Superior temporal gyrus (tissue), 1 donor: ENCODE data around the gene RHD.
"Not testable (repeated sequence)": the region's sequence is repeated elsewhere in the genome, so short reads cannot be mapped to it uniquely, and the experiment has no call there.

ENCODE experiments used
- DNase-seq: peaks from one replicate; pipeline ENCODE4 v3.0.0-alpha.2; 2016; ENCODE audit errors: extremely low spot score

The RHD gene

DNA sequence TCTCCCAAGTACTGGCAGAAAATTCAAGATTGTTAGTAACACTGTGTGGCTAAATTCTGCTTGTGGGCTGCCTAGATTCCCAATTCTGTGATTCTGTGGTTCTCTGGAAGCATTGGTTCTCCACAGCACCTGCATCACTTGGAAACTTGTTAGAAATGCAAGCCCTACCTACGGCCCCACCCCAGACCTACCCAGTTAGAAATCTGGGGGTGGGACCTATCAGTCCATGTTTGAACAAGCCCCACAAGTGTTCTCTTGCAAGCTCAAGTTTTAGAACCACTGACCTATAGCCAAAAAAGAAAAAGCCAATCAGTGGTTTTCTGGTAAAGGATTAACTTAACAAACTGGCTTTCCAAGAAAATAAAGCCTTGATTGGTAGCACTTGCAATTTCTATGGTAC, 35.9 kb downstream of the RHD start:
- not testable (repeated sequence) for DNase-seq

DNA sequence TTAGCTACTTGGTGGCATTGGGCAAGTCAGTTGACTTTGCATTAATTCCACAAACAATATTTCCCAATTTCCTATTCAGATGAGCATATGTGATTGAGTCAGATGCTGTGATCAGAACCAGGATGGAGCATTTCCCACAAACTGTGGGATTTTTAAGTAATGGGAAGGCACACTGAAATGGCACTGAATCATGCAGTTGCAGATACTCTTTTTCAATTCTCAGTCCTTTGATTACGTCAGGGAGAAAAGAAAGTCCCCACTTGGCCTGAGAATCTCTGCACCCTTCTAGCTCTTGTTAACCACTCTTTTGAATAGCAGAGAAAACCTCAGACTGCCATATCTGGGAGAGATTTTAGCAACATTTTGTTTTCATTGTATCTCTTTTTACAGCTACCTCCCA, 36.8 kb downstream of the RHD start:
- not testable (repeated sequence) for DNase-seq

DNA sequence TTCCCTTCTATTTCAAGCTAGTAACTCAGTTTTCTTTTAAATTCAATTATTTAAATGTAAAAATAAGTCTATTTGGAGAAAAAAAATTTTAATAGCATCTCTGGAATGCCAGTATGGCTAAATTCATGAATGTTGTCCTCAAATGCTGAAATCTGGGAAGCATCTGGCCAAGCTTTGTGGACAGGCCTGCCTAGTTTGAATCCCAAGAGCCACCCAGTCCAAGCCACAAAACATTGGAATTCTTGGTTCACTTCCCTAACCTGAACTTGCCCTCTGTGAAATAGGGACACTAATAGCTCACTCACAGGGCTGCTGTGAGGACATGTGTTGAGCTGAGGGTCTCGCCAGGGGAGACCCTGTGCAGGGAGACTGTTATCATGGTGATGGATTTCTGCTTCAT, 37.2 kb downstream of the RHD start:
- not testable (repeated sequence) for DNase-seq

DNA sequence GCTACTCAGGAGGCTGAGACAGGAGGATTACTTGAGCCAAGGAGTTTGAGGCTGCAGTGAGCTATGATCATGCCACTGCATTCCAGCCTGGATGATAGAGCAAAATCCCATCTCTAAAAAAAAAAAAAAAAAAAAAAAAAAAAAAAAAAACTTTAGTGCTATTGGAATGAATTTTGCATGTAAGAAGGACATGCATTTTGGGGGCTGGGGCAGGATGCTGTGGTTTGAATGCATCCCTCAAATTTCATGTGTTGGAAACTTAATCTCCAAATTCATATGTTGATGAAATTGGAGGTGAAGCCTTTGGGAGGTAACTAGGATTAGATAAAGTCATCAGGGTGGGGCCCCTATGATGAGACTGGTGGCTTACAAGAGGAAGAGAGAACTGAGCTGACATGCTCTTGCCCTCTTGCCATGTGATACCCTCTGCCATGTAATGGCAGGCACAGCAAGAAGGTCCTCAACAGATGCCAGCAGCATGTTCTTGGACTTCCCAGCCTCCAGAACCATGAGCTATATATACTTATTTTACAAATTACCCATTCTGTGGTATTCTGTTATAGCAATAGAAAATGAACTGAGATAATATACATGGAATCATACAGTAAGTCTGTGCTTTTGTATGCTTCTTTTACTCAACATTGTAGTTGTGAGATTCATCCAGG, 40.6 kb downstream of the RHD start:
- not testable (repeated sequence) for DNase-seq

DNA sequence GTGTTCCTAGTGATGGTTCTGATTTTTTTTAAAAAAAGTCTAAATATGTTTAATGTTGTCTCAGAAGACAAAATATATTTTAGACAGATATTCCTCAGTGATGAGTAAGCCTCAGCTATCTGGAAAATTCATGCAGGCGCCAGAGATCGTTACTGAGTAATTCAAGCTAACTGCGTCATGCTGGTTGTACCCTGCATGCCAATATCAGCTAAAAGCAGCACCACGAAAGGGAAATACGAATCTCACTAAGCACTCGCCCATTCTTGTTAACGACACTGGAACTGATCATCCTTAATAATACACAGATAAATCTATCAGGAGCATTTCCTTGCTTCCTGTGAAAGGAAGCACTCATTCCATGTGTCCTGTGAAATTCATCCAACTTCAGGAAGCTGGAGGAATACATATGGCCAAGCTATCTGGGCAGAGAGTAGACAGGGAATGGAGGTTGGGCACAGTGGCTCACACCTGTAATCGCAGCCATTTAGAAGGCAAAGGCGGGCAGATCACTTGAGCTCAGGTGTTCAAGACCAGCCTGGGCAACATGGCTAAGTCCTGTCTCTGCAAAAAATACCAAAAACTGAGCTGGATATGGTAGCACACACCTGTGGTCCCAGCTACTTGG, 48.1 kb downstream of the RHD start:
- DNase-seq: peak; percentile 7

DNA sequence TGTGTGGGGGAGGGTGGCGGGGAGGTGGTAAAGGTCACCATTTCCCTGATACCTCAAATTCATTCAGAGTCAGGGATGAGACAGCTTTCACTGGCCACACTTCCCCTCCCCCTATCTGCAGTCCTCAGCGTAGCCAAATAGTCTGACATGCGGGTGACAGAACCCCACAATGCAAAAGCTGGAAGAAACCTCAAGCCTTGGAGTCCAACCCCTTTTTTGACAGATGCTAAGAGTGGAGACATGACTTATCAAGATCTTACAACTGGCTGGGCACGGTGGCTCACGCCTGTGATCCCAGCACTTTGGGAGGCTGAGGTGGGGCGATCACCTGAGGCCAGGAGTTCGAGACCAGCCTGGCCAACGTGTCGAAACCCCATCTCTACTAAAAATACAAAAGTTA, 49.8 kb downstream of the RHD start:
- not testable (repeated sequence) for DNase-seq

DNA sequence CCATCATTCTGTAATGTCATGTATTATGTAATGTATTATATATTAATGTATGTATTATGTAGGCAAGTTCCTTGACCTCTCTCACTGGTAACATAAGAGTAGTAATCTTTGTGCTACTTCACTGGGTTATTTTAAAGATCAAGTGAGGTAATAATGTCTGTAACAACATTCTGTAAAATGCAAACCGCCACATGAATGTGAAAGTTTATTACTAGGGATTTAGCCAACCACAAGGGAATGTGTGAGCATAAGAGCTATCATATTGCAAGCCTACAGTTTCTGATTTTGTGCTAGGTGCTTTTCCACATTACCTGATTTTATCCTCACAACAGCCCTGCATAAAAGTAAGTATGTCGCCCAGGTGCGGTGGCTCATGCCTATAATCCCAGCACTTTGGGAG, 52.1 kb downstream of the RHD start:
- DNase-seq: not testable (repeated sequence)

DNA sequence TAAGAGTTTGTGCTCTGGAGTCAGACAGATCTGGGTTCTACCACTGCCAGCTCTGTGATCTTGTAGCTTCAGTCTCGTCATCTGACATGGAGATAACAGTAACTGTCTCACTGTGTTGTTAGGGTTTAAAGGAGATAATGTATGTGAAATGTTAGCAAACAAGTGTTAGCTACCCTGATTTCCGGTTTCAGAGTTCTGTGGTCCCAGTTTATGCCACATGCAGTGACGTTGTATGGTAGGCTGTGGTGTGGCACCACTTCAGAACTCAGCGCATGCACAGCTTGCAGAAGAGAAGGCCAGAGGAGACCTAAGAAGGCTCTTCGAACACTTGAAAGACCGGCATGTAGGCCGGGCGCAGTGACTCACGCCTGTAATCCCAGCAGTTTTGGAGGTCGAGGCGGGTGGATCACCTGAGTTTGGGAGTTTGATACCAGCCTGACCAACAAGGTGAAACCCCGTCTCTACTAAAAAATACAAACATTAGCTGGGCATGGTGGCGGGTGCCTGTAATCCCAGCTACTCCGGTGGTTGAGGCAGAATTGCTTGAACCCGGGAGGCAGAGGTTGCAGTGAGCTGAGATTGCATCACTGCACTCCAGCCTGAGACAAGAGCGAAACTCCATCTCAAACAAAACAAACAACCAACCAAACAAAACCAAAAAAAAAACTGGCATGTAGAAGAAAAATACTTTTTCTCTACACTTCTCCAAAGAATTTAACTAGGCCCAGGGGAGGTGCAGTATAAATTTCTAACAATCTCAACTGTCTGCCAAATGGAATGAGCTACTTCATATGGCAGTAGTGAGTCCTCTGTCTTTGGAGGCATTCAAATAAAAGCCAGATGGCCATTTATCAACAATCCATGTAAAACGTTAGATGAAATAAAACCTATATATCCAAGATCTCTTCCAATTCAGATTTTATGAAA, 55.8 kb downstream of the RHD start:
- DNase-seq: not testable (repeated sequence)

DNA sequence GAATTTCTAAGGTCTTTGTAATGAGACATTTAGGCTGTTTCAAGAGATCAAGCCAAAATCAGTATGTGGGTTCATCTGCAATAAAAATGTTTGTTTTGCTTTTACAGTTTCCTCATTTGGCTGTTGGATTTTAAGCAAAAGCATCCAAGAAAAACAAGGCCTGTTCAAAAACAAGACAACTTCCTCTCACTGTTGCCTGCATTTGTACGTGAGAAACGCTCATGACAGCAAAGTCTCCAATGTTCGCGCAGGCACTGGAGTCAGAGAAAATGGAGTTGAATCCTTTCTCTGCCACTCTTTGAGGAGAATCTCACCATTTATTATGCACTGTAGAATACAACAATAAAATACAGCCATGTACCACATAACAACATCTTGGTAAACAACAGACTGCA, 56.5 kb downstream of the RHD start:
- DNase-seq: not testable (repeated sequence)

DNA sequence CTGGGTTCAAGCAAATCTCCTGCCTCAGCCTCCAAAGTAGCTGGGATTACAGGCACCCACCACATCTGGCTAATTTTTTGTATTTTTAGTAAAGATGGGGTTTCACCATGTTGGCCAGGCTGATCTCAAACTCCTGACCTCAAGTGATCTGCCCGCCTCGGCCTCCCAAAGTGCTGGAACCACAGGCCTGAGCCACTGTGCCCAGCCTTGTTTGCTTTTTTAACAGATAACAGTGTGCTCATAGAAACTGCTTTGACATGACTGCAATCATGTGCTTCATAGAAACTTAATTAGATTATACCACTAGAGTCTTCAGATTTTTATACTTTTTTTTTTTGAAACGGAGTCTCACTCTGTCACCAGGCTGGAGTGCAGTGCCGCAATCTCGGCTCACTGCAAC, 57.0 kb downstream of the RHD start:
- not testable (repeated sequence) for DNase-seq

DNA sequence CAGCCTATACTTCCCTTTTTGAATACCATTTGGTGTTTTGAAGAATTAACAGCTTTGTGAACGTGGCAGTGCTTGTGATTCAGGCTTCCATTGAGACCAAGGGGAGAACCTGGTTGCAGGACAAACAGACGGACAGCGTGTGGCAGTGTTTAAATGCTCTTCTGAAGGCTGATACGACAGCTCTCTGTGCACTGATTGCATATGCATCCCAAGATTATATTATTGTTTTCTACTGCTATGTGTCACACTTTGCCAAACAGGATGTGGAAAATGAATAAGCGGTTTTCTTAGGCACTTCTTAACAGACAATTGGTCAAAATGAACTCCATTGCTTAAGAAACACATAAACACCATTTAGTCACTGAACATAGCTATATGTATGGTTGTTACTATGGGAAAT, 57.6 kb downstream of the RHD start:
- not testable (repeated sequence) for DNase-seq

DNA sequence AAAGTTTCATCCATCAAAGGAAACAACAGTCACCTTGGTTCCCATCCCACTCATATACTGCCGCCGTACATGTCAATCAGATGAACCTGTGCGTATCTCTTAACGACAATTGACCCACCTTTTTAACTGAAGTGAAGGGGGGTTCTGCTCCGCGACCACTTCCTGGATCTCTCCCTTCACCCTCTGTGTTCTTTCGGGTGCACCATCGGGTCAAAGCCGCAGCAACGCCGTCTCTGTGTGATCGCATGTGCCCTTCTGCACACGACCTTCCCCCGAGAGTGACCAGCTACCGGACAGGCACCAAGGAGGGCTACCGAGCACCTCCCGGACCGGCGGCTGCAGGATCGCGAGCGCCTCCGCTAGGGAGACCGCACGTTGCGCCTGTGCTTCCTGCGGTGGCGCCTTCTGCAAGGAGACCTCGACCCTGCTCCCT, 64.6 kb downstream of the RHD start:
- not testable (repeated sequence) for DNase-seq

DNA sequence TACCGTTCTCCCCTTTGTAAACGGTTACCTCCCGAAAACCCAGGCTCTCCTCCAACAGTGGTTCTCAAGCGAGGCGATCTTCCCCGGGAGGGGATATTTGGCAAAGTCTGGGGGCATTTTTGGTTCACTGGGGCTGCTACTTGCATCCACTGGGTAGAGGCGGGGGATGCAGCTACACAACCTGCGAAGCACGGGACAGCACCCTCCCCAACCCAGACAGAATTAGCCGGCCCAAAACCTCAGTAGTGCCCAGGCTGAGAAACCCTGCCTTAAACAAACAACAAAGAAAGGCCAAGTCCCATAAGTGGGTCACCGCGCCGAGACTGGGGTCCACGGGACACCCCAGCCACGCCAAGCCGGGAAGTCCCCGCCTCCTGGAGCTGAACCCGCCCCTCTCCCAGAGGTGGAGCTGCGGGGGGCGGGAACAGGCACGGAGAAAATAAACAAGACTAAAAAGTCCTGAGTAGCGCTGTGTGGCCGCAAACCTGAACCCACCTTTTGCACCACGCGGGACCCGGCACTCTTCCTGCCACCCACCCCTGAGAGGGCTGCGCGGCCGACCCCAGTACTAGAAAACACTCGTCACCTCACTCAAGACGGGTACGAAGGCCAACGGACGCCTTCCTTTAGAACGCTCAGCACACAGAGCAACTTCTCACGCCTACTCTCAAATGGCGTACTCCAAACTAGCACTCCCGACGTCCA, 65.3 kb downstream of the RHD start:
- not testable (repeated sequence) for DNase-seq

DNA sequence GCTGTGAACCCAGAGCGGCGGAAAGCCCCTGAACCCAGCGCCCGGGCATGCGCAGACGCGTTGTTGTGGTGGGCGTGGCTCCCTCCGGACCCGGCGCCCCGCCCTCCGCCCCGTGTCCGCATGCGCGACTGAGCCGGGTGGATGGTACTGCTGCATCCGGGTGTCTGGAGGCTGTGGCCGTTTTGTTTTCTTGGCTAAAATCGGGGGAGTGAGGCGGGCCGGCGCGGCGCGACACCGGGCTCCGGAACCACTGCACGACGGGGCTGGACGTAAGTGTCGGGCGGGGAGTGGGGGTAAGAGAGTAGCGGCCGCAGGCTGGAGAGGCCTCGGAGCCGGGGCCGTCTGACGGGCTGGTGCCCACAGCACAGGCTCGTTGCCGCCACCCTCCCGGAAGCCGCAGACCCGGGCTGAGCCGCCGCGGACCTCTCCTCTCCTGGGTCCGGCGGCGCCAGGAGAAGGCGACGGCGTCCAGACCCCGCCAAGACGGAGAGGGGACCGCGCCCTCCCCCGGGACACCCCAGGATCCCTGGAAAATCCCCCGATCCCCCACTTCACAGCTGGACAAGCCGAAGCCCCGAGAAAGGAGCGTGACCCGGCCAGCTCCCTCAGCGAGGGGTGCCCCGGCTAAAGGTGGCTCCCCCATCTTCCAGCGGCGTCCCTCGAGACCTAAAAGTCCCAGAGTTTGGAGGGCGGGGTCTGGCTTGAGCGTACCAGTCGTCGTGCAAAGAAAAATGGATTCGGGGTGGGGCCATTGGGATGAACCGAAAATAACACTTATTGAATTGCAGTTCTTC, 66.1 kb downstream of the RHD start, which contains the start of gene TMEM50A:
Gene TMEM50A (plus strand): TSS at position 147 of the 794 bp plus-strand sequence. CDS start 2,153 bp downstream, outside the sequence.
- DNase-seq: peak; percentile 86

DNA sequence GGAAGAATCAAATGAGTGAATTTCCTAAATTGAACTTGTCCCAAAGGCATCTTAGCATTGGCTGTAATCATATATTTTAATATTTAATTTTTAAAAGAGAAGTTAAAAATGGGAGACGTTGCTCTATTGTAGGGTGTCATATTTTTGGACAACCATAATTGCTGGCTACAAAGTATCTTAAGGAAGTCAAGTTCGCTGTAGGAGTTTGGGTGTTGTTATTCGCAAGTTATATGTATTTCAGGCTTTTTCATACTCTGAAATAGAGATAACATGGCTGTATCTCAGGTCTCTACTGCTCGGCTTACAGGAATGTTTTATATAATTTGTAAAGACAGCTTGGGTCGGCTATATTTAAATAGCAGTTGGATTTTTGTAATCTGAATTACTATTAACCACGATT, 66.7 kb downstream of the RHD start:
- DNase-seq: no peak

DNA sequence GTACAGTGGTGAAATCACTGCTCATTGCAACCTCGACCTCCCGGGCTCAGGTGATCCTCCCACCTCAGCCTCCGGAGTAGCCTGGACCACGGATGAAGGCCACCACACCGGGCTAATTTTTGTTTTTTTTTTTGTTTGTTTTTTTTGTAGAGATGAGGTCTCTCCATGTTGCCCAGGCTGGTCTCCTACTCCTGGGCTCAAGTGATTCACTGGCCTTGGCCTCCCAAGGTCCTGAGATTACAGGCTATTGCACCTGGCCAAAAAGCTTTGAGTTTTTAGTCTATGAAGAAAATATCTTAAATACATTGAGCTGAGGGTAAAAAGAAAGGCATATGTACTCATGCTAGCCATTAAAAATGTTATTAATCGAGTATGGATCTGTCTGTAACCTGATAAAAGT, 69.4 kb downstream of the RHD start:
- DNase-seq: no peak

DNA sequence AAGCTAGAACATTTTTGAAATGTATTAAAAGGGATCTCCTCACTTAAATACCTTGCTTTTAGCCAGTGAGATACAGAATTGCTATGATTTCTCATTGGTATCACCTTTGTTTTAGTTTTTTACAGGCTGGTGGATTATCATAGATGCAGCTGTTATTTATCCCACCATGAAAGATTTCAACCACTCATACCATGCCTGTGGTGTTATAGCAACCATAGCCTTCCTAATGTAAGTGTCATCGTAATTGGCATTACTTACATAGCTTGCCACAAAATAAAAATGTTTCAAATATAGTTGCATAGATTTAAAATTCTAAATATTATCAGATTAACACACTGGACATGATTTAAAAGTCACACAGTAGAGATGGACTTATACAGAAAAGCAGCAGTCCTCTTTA, 70.5 kb downstream of the RHD start:
- no peak for DNase-seq

DNA sequence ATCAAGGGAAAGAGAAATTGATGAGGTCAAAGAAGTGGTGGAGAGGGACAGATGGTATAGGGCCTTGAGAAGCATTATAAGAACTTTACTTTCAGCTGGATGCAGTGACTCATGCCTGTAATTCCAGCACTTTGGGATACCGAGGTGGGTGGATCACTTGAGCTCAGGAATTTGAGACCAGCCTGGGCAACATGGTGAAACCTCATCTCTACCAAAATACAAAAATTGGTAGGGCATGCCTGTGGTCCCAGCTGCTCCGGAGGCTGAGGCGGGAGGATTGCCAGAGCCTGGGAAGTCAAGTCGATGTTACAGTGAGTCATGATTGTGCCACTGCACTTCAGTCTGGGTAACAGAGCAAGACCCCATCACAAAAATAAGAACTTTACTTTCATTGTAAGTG, 71.6 kb downstream of the RHD start:
- DNase-seq: peak; percentile 5

DNA sequence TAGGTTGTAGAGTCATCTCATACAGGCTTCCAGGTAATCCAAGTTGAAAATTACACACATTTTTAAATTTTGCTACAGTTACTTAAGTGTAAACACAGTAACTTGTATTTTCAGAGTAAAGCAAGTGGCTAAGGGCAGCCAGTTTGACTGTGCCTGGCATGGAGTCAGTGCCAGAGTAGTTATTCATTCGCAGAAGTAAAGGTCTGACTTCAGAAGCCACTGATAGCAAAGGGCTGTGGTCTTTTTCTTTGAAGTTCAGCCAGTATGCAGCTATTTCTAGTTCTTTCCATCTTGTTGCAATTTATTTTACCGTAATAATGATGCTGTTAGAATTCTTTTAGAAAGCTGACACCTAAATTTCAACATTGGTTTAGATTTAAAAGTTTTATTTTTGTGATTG, 75.2 kb downstream of the RHD start:
- no peak for DNase-seq

DNA sequence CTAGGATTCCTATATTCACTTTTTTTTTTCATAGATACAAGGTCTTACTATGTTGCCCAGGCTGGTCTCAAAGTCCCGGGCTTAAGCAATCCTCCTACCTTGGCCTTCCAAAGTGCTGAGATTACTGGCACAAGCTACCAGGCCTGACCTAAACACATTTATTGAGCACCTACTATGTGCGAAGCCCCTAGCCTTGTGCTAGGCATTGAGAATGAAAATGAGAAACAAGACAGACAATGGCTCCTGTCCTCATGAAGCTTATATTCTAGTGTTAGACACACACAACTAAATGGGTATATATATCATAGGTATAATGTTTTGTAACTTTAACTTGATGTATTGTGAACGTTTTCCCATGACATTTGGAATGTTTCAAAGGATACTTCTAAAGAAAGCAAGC, 77.3 kb downstream of the RHD start:
- no peak for DNase-seq

DNA sequence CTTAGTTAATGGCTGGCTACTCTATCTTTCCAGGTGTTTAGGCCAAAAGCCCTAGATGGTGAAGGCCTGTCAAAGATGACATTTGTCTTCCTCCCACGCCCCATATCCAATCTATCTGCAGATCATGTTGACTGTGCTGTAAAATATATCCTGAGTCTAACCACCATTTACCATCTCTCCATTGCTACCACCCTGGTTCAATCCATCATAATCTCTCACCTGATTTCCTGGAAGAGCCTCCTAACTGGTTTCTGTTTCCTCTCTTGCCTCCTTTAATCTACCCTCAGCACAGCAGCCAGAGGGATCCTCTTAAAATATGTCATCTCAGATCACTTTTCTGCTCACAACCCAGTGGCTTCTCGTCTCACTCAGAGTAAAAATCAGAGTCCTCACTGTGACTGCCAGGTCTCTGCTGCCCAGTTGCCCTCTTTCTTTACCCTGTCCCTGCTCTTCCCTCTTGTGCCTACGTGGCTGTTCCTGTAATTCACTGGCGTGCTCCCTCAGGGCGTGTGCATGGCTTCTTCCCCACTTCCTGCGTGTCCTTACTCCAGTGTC, 83.6 kb downstream of the RHD start:
- DNase-seq: peak; percentile 5
